T-helper 2 cell (primary cell): ENCODE data around the gene AATK.

Source experiments
- DNase-seq, 5 experiments: peaks; one replicate each; pipeline versions ENCODE4 v3.0.0 to v3.0.0-alpha.2; 2012 to 2022

AATK gene

GRCh38 chr17:81125573-81126081 is 40.4 kb downstream of the AATK start:
- DNase-seq, result no peak

GRCh38 chr17:81124377-81124776 is 41.6 kb downstream of the AATK start:
- DNase-seq, result no peak

GRCh38 chr17:81123052-81124048 is 42.7 kb downstream of the AATK start:
- no peak for DNase-seq

- DNase-seq, result no peak
Measured at GRCh38 chr17:81121841-81122733, 43.9 kb downstream of the AATK start.

GRCh38 chr17:81120695-81121621 is 45.1 kb downstream of the AATK start:
- no peak for DNase-seq

- DNase-seq, result no peak
Measured at GRCh38 chr17:81120149-81120484, 45.9 kb downstream of the AATK start.

GRCh38 chr17:81119223-81120148 is 46.5 kb downstream of the AATK start:
- DNase-seq, result peak; percentile 72 to 88 (median 80)

- DNase-seq, result no peak
Measured at GRCh38 chr17:81118308-81119221, 47.5 kb downstream of the AATK start.

GRCh38 chr17:81117672-81118198 is 48.3 kb downstream of the AATK start:
- no peak for DNase-seq

GRCh38 chr17:81116704-81117103 is 49.3 kb downstream of the AATK start:
- DNase-seq, result no peak

GRCh38 chr17:81115749-81116464 is 50.1 kb downstream of the AATK start:
- DNase-seq, result no peak

- no peak for DNase-seq
Measured at GRCh38 chr17:81115219-81115618, 50.8 kb downstream of the AATK start.

- no peak for DNase-seq
Measured at GRCh38 chr17:81114351-81115093, 51.5 kb downstream of the AATK start.

- no peak for DNase-seq
Measured at GRCh38 chr17:81113158-81113724, 52.8 kb downstream of the AATK start.

GRCh38 chr17:81112450-81112849 is 53.6 kb downstream of the AATK start:
- DNase-seq, result no peak

GRCh38 chr17:81111066-81111465 is 55.0 kb downstream of the AATK start:
- DNase-seq, result no peak

- no peak for DNase-seq
Measured at GRCh38 chr17:81110488-81111040, 55.5 kb downstream of the AATK start.
